HEK293 (cell line): ENCODE results near the gene NCKAP5.

Experiments
- CTCF ChIA-PET: fragments of 350-600 bp; formaldehyde crosslinking; extraction: SDS; loops from one replicate; lab custom pipeline; 2021; ENCODE audit warnings: antibody characterized with exemption; lab: Yijun Ruan, JAX
- POLR2A ChIA-PET: fragments of 300-600 bp; formaldehyde crosslinking; extraction: SDS; loops from one replicate; lab custom pipeline; 2020; ENCODE audit warnings: antibody characterized with exemption, inconsistent platforms; lab: Yijun Ruan, JAX
- H3K27ac ChIP-seq: fragments of 200-500 bp; sonication (Bioruptor generic); 2 replicates; pipeline ENCODE4 v1.5.1; 2014; ENCODE audit warnings: low read depth, low read length, control low read depth, inconsistent platforms; ENCODE audit errors: extremely low read depth
- H3K36me3 ChIP-seq, 2 experiments: fragments of 200-500 bp in 1 of 2; sonication (Bioruptor generic) in 1 of 2; 1 replicate in 1 of 2; 2 replicates in 1 of 2; pipeline ENCODE4 v1.5.1; 2014 to 2017; ENCODE audit warnings: inconsistent platforms in 2 of 2, low read length in 2 of 2; ENCODE audit not compliant: control insufficient read depth in 2 of 2, insufficient read depth in 1 of 2
- H3K4me1 ChIP-seq: fragments of 200-500 bp; sonication (Bioruptor generic); 2 replicates; pipeline ENCODE4 v1.5.1; 2014; ENCODE audit warnings: mild to moderate bottlenecking, low read length, inconsistent platforms; ENCODE audit not compliant: control insufficient read depth, insufficient read depth
- H3K4me3 ChIP-seq: 2 replicates; pipeline ENCODE4 v1.5.1; 2011; ENCODE audit warnings: low read depth, mild to moderate bottlenecking, control low read depth, low read length, moderate library complexity
- H3K9me3 ChIP-seq: fragments of 200-500 bp; sonication (Bioruptor generic); 2 replicates; pipeline ENCODE4 v1.5.1; 2014; ENCODE audit warnings: low read depth, low read length, inconsistent platforms; ENCODE audit not compliant: control insufficient read depth, insufficient read depth
- BCL11B ChIP-seq: fragments of 450-650 bp; formaldehyde crosslinking; IDR thresholded peaks from 2 replicates; pipeline ENCODE4 v1.5.1; 2016; ENCODE audit warnings: low read depth, missing biosample characterization, missing genetic modification characterization
- EGR2 ChIP-seq: fragments of 450-650 bp; formaldehyde crosslinking; IDR thresholded peaks from 2 replicates; pipeline ENCODE4 v1.5.1; 2016; ENCODE audit warnings: low read depth, missing biosample characterization, missing genetic modification characterization
- KLF1 ChIP-seq: fragments of 450-650 bp; formaldehyde crosslinking; IDR thresholded peaks from 2 replicates; pipeline ENCODE4 v1.5.1; 2016; ENCODE audit warnings: missing biosample characterization, missing genetic modification characterization
- KLF16 ChIP-seq: fragments of 450-650 bp; formaldehyde crosslinking; IDR thresholded peaks from 2 replicates; pipeline ENCODE4 v1.5.1; 2017; ENCODE audit warnings: missing biosample characterization, missing genetic modification characterization
- KLF7 ChIP-seq: fragments of 450-650 bp; formaldehyde crosslinking; IDR thresholded peaks from 2 replicates; pipeline ENCODE4 v1.5.1; 2016; ENCODE audit warnings: missing biosample characterization, missing genetic modification characterization, borderline replicate concordance
- PRDM1 ChIP-seq: fragments of 450-650 bp; formaldehyde crosslinking; IDR thresholded peaks from 2 replicates; pipeline ENCODE4; 2016; ENCODE audit warnings: missing biosample characterization, missing genetic modification characterization
- SETDB1 ChIP-seq: IDR thresholded peaks from one replicate; pipeline ENCODE4 v1.6.1; 2017; ENCODE audit warnings: mild to moderate bottlenecking, low read length, moderate library complexity, mixed read lengths; ENCODE audit not compliant: insufficient read length
- TRIM28 ChIP-seq: IDR thresholded peaks from 2 replicates; pipeline ENCODE4 v1.6.1; 2011; ENCODE audit warnings: low read length, control low read depth, borderline replicate concordance
- ZBTB49 ChIP-seq: fragments of 450-650 bp; formaldehyde crosslinking; IDR thresholded peaks from 2 replicates; pipeline ENCODE4 v1.5.1; 2016; ENCODE audit warnings: missing biosample characterization, missing genetic modification characterization, low read depth
- ZBTB6 ChIP-seq: fragments of 450-650 bp; formaldehyde crosslinking; IDR thresholded peaks from 2 replicates; pipeline ENCODE4 v1.5.1; 2017; ENCODE audit warnings: missing biosample characterization, missing genetic modification characterization
- ZEB2 ChIP-seq: fragments of 450-650 bp; formaldehyde crosslinking; IDR thresholded peaks from 2 replicates; pipeline ENCODE4 v1.5.1; 2016; ENCODE audit warnings: missing biosample characterization, missing genetic modification characterization
- ZFP3 ChIP-seq: fragments of 450-650 bp; formaldehyde crosslinking; IDR thresholded peaks from 2 replicates; pipeline ENCODE4 v1.5.1; 2016; ENCODE audit warnings: low read depth, missing biosample characterization, missing genetic modification characterization
- ZNF10 ChIP-seq: fragments of 450-650 bp; formaldehyde crosslinking; IDR thresholded peaks from 2 replicates; pipeline ENCODE4 v1.5.1; 2017; ENCODE audit warnings: missing biosample characterization, missing genetic modification characterization
- ZNF112 ChIP-seq: fragments of 450-650 bp; formaldehyde crosslinking; IDR thresholded peaks from 2 replicates; pipeline ENCODE4 v1.5.0; 2017; ENCODE audit warnings: missing biosample characterization, missing genetic modification characterization
- ZNF140 ChIP-seq: fragments of 450-650 bp; formaldehyde crosslinking; IDR thresholded peaks from 2 replicates; pipeline ENCODE4 v1.5.1; 2016; ENCODE audit warnings: missing biosample characterization, missing genetic modification characterization
- ZNF146 ChIP-seq: fragments of 450-650 bp; formaldehyde crosslinking; IDR thresholded peaks from 2 replicates; pipeline ENCODE4 v1.5.1; 2016; ENCODE audit warnings: missing biosample characterization, missing genetic modification characterization
- ZNF202 ChIP-seq: fragments of 450-650 bp; formaldehyde crosslinking; IDR thresholded peaks from 2 replicates; pipeline ENCODE4 v1.5.1; 2016; ENCODE audit warnings: missing biosample characterization, missing genetic modification characterization, borderline replicate concordance
- ZNF24 ChIP-seq: fragments of 450-650 bp; formaldehyde crosslinking; IDR thresholded peaks from 2 replicates; pipeline ENCODE4 v1.5.1; 2016; ENCODE audit warnings: missing biosample characterization, missing genetic modification characterization
- ZNF280C ChIP-seq: fragments of 450-650 bp; formaldehyde crosslinking; IDR thresholded peaks from 2 replicates; pipeline ENCODE4 v1.5.1; 2016; ENCODE audit warnings: missing biosample characterization, missing genetic modification characterization
- ZNF423 ChIP-seq: fragments of 450-650 bp; formaldehyde crosslinking; IDR thresholded peaks from 2 replicates; pipeline ENCODE4 v1.5.1; 2016; ENCODE audit warnings: missing biosample characterization, missing genetic modification characterization
- ZNF501 ChIP-seq: fragments of 450-650 bp; formaldehyde crosslinking; IDR thresholded peaks from 2 replicates; pipeline ENCODE4 v1.5.1; 2016; ENCODE audit warnings: missing biosample characterization, missing genetic modification characterization
- ZNF513 ChIP-seq: fragments of 450-650 bp; IDR thresholded peaks from 2 replicates; pipeline ENCODE4 v1.5.1; 2018; ENCODE audit warnings: missing biosample characterization, missing genetic modification characterization
- ZNF621 ChIP-seq: fragments of 450-650 bp; formaldehyde crosslinking; IDR thresholded peaks from 2 replicates; pipeline ENCODE4 v1.5.1; 2017; ENCODE audit warnings: missing biosample characterization, missing genetic modification characterization
- ZNF645 ChIP-seq: fragments of 450-650 bp; formaldehyde crosslinking; IDR thresholded peaks from 2 replicates; pipeline ENCODE4; 2016; ENCODE audit warnings: missing biosample characterization, missing genetic modification characterization
- ZNF777 ChIP-seq: fragments of 450-650 bp; formaldehyde crosslinking; IDR thresholded peaks from 2 replicates; pipeline ENCODE4 v1.5.1; 2017; ENCODE audit warnings: missing biosample characterization, missing genetic modification characterization, borderline replicate concordance
- ZNF830 ChIP-seq: fragments of 450-650 bp; IDR thresholded peaks from 2 replicates; pipeline ENCODE4 v1.5.0; 2018; ENCODE audit warnings: missing biosample characterization, missing genetic modification characterization, low read depth, mild to moderate bottlenecking, moderate library complexity

NCKAP5 gene

GRCh38 chr2:133344849-133345248 is 223.4 kb downstream of the NCKAP5 start (continued):
- TF ChIP-seq ZBTB49 (no peak), ZNF10 (no peak)

GRCh38 chr2:133343018-133343352 is 225.3 kb downstream of the NCKAP5 start:
- TF ChIP-seq EGR2 (tag by site-specific recombination) (no peak), ZNF830 (tag by site-specific recombination) (no peak), ZEB2 (tag by site-specific recombination) (no peak), ZNF423 (no peak), ZNF202 (tag by site-specific recombination) (no peak), PRDM1 (no peak), ZNF621 (tag by site-specific recombination) (no peak), ZNF24 (tag by site-specific recombination) (no peak), SETDB1 (no peak), KLF1 (tag by site-specific recombination) (no peak), ZNF280C (tag by site-specific recombination) (no peak), ZBTB6 (tag by site-specific recombination) (no peak), ZFP3 (tag by site-specific recombination) (no peak)
- ChIA-PET CTCF (no interaction called here), POLR2A (no interaction called here)

GRCh38 chr2:133342286-133343017 is 225.8 kb downstream of the NCKAP5 start:
- Histone ChIP-seq H3K36me3 (no peaks in the 10 kb centered on the region), H3K9me3 (no peaks in the 10 kb centered on the region), H3K4me3 (no peak overlapping the region), H3K4me1 (no peaks in the 10 kb centered on the region), H3K27ac (no peak overlapping the region)
- TF ChIP-seq BCL11B (tag by site-specific recombination) (no peak), ZNF645 (tag by site-specific recombination) (no peak), ZNF140 (tag by site-specific recombination) (no peak), ZNF513 (no peak), ZNF501 (tag by site-specific recombination) (no peak), KLF7 (tag by site-specific recombination) (no peak), TRIM28 (no peak), ZNF777 (tag by site-specific recombination) (no peak), ZNF146 (tag by site-specific recombination) (no peak), KLF16 (tag by site-specific recombination) (no peak), ZNF112 (tag by site-specific recombination) (no peak)
- ChIA-PET POLR2A (no interaction called here), CTCF (no interaction called here)

More at GRCh38 chr2:133343018-133343352, 225.3 kb downstream of the NCKAP5 start:
- Histone ChIP-seq H3K4me3 (no peak overlapping the region), H3K36me3 (no peaks in the 10 kb centered on the region), H3K4me1 (no peaks in the 10 kb centered on the region), H3K9me3 (no peaks in the 10 kb centered on the region), H3K27ac (no peak overlapping the region)
